ENCODE measurements around the gene C1orf232. TPM values are rescaled to one million over a fixed set of nuclear protein-coding genes. Genes with fewer than 3 reads are reported as not detected.

C1orf232 gene
- total RNA-seq, 1 donor from 2014 or later, result not detected

GRCh38 chr1:26158908-26159742, 9.6 kb downstream of the C1orf232 start, which contains the start of gene FAM110D:
Gene FAM110D (plus strand): TSS chr1:26159079. CDS start chr1:26161292, 2,213 bp downstream.
- peaks cover 52% of the 10 kb centered on the region for H3K4me1 Mint-ChIP-seq
- DNase-seq (ENCODE audit: low spot score in 2 of 2, unreplicated experiment in 2 of 2), result no peak
- H3K4me3 Mint-ChIP-seq, result peak within 1 kb of the TSS; percentile 55
- H3K36me3 Mint-ChIP-seq, result no peaks in the 10 kb centered on the region
- peaks cover 6% of the 10 kb centered on the region for H3K27me3 Mint-ChIP-seq (ENCODE audit: low read depth)
- H3K9me3 Mint-ChIP-seq, result no peaks in the 10 kb centered on the region
- H3K27ac Mint-ChIP-seq, result peak within 1 kb of the TSS; percentile 30
- TF ChIP-seq, protein P1, sequence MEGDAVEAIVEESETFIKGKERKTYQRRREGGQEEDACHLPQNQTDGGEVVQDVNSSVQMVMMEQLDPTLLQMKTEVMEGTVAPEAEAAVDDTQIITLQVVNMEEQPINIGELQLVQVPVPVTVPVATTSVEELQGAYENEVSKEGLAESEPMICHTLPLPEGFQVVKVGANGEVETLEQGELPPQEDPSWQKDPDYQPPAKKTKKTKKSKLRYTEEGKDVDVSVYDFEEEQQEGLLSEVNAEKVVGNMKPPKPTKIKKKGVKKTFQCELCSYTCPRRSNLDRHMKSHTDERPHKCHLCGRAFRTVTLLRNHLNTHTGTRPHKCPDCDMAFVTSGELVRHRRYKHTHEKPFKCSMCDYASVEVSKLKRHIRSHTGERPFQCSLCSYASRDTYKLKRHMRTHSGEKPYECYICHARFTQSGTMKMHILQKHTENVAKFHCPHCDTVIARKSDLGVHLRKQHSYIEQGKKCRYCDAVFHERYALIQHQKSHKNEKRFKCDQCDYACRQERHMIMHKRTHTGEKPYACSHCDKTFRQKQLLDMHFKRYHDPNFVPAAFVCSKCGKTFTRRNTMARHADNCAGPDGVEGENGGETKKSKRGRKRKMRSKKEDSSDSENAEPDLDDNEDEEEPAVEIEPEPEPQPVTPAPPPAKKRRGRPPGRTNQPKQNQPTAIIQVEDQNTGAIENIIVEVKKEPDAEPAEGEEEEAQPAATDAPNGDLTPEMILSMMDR (IDR thresholded peaks at IDR 0.05; ENCODE audit: unreplicated experiment), result no peak

GRCh38 chr1:26158271-26158907, 10.4 kb downstream of the C1orf232 start:
- H3K9me3 Mint-ChIP-seq, result no peaks in the 10 kb centered on the region
- no peak overlapping the region for H3K27ac Mint-ChIP-seq
- DNase-seq (ENCODE audit: low spot score in 2 of 2, unreplicated experiment in 2 of 2), result no peak
- H3K27me3 Mint-ChIP-seq (ENCODE audit: low read depth), result peaks cover 6% of the 10 kb centered on the region
- TF ChIP-seq, protein P1 (IDR thresholded peaks at IDR 0.05; ENCODE audit: unreplicated experiment), result no peak
- peak overlapping the region; percentile 55 for H3K4me3 Mint-ChIP-seq
- no peaks in the 10 kb centered on the region for H3K36me3 Mint-ChIP-seq
- peaks cover 53% of the 10 kb centered on the region for H3K4me1 Mint-ChIP-seq

- TF ChIP-seq, protein P1 (IDR thresholded peaks at IDR 0.05; ENCODE audit: unreplicated experiment), result no peak
- Mint-ChIP-seq H3K4me3 (peak overlapping the region; percentile 13), H3K27ac (no peak overlapping the region), H3K27me3 (ENCODE audit: low read depth) (peaks cover 4% of the 10 kb centered on the region), H3K9me3 (no peaks in the 10 kb centered on the region), H3K36me3 (no peaks in the 10 kb centered on the region), H3K4me1 (peaks cover 50% of the 10 kb centered on the region)
- DNase-seq (ENCODE audit: low spot score in 2 of 2, unreplicated experiment in 2 of 2), result no peak
Measured at GRCh38 chr1:26156285-26157038, 12.3 kb downstream of the C1orf232 start.

GRCh38 chr1:26155370-26156284, 13.1 kb downstream of the C1orf232 start:
- Mint-ChIP-seq H3K27me3 (ENCODE audit: low read depth) (peaks cover 2% of the 10 kb centered on the region), H3K4me1 (peaks cover 45% of the 10 kb centered on the region), H3K4me3 (no peak overlapping the region)

More at GRCh38 chr1:26155370-26156284, 13.1 kb downstream of the C1orf232 start:
- Mint-ChIP-seq H3K27ac (no peak overlapping the region), H3K9me3 (no peaks in the 10 kb centered on the region), H3K36me3 (no peaks in the 10 kb centered on the region)
- TF ChIP-seq, protein P1 (IDR thresholded peaks at IDR 0.05; ENCODE audit: unreplicated experiment), result no peak
- DNase-seq (ENCODE audit: low spot score in 2 of 2, unreplicated experiment in 2 of 2), result no peak

Measured in mesothelial cell of epicardium (in vitro differentiated cells).